ENCODE results near the gene NFKB2.

DNA sequence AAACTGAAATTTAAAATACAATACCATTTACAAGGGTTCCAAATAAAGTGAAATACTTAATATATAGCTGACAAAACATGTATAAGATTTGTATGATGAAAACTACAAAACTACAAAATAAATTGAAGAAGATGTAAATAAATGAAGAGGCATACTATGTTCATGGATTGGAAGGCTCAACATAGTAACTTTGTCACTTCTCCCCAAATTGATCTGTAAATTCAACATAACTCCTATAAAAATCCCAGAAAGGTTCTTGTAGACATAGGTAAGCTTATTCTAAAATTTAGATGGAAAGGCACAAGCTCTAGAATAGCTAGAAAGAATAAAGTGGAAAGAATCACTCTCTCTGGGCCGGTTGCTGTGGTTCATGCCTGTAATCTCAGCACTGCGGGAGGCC, 24.2 kb upstream of the NFKB2 start:
- no peak for TF ChIP-seq POLR2AphosphoS5 (IDR thresholded peaks at IDR 0.05; ENCODE audit: low read depth, low read length)
- TF ChIP-seq POLR2A (IDR thresholded peaks at IDR 0.05; ENCODE audit: control extremely low read depth in 1 of 2, low read depth in 2 of 2, low read length in 2 of 2): no peak
- TF ChIP-seq CEBPB (IDR thresholded peaks at IDR 0.05; ENCODE audit: low read depth, low read length): no peak
- TF ChIP-seq CTCF (IDR thresholded peaks at IDR 0.05; ENCODE audit: control extremely low read depth in 1 of 3, insufficient read depth in 1 of 3, low read depth in 1 of 3, low read length in 3 of 3): no peak
- no peak for TF ChIP-seq USF2 (IDR thresholded peaks at IDR 0.05; ENCODE audit: low read length)
